ELR (cell line): ENCODE measurements around the gene CDC42EP4.

Experiments used
- DNase-seq: peaks from one replicate; pipeline ENCODE4 v3.0.0-alpha.2; 2015; ENCODE audit warnings: low read depth

CDC42EP4 gene

DNA sequence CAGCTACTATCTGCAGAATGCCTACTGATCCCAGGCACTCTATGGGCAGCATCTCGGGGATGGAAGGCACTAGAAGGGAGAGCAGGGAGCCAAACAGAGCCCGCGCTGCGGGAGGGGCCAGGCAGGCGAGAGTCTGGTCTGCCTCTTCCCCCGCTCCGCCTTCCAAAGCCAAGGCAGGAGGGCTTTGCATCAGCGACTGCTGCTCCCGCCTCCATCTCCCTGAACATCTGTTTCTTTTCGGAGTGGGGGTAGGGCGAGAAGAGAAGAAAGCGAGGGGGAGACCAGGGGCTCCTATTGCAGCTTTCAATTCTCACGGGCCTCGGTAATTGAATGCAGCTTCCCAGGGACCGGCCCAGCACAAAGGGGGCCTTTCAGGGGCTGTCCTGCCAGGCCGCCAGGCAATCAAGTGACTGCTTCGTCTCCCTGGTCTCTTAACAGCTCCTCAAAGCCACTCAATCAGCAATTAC, 31.4 kb upstream of the CDC42EP4 start:
- DNase-seq: peak; percentile 82

- DNase-seq: peak; percentile 79
Observed at GRCh38 chr17:73342541-73343167, 30.9 kb upstream of the CDC42EP4 start.

GRCh38 chr17:73342050-73342522, 30.3 kb upstream of the CDC42EP4 start:
- DNase-seq: peak; percentile 62

DNA sequence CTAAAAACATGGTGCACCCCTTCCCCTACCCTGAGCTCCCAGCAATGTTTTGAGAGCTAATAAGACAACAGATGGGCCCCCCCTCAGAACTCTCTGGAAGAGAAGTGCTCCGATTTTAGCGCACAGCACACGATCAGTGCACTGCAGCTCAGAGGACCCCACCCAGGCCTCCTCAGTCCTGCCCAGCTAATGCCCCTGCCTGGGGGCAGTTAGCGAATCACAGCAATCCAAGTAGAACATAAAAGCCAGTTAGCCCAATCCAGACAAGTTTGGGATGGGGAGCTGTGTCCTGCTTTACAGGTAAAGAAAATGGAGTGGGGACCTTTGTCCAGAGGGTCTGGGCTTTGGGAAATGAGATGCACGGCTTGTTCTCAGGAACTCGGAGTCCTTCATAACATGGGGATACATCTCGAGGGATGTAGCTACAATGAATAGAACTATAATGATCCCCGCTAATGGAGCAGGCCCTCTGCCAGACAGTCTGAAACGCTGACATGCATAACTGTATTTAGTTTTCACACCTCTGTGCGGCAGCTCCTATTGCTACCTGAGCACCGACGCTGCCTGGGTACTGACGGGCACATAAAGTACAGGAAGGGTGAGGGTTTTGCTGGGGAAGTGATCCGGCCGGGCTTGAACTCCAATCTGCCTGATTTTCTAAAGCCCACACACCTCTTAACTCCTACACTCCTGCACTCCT, 29.7 kb upstream of the CDC42EP4 start:
- DNase-seq: no peak

GRCh38 chr17:73340093-73340596, 28.3 kb upstream of the CDC42EP4 start:
- DNase-seq: peak; percentile 98

DNA sequence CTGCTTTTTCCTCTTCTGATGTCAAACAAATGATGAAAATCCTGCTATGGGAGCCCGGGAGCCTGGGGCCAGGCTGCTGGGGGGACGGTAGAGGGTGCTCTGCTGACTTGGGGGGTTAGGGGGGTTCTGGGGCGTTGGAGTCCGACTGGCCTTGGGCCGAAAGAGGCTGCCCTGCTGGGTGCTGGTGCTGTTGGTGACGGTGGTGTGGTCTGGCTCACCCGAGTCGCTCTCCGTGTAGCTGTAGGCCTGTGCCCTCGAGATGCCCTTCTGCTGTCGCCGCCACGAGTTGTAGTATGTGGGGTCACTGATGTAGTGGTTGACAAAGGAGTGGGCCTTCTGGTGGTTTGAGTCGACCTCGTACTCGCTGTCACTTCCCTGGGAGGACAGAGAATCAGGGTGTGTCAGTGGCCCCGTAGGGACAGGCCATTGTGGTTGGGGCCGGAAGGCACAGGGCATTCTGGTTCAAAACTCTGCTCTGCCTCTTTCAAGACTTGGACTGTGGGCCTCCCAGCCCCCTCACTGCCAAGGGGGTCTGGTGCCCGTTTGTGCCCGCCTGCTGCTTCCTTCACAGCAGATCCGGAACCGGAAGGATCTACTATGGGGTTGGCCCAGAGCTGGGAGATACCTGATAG, 26.9 kb upstream of the CDC42EP4 start:
- no peak for DNase-seq

DNA sequence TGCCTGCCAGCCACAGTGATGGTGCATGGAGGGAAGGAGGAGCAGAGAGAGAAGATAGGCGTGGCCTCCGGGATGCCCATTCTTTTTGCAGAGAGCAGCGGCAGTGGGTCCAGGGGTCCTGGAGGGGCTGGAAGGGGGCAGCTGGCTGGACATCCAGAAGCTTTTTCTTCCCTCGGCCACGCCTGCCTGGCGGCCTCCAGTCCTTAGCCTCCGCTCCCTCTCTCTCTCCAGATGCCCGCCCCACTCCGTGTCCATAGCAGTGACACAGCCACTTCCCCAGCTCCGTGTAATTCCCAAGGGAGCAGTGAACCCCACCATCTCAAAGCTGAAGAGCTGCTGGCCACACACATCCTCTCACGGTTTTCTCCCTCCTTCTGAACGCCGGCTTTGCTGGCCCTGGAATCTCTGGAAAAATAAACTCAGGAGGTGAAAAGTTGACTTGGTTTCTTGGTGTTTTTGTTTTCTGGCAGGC, 26.3 kb upstream of the CDC42EP4 start:
- no peak for DNase-seq

DNA sequence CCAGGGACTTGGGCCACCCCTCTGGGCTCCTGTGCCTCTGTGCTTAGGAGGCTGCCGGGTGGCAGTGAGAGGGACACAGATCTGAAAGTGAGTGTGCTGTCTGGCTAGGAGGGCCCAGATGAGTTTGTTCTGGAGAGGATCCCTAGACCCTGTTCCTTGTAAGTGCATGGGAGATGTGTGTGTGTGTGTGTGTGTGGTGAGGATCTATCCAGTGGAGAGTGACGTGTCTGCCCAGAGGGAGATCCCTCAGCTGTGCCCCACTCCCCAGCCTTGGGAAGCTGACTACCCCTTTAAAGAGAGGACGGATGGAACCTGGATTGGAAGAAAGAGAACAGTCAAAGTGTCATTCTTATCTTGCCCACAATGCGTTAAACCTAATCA, 25.5 kb upstream of the CDC42EP4 start:
- no peak for DNase-seq

GRCh38 chr17:73336408-73337329, 24.9 kb upstream of the CDC42EP4 start:
- no peak for DNase-seq

GRCh38 chr17:73335591-73336407, 24.0 kb upstream of the CDC42EP4 start:
- DNase-seq: no peak

GRCh38 chr17:73334771-73335513, 23.1 kb upstream of the CDC42EP4 start:
- DNase-seq: no peak

- peak; percentile 31 for DNase-seq
Observed at GRCh38 chr17:73333445-73333844, 21.6 kb upstream of the CDC42EP4 start.

DNA sequence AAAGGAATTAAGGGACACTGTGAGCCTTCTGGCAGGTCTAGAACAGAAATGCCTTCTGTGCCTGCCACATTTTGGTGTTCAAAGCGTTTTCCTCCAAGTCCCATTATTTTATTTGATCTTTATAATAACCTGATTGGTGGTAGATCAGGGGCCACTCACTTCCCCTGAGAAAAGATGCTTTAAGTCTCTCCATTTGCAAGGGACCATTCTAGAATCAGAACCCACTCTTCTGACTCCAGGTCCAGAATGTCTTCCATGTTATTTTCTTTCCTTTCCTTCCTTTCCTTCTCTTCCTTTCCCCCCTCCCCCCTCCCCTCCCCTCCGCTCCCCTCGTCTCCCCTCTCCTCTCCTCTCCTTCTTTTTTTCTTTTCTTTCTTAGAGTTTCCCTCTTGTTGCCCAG, 19.3 kb upstream of the CDC42EP4 start:
- DNase-seq: no peak

- DNase-seq: no peak
Observed at GRCh38 chr17:73327676-73328075, 15.9 kb upstream of the CDC42EP4 start.

DNA sequence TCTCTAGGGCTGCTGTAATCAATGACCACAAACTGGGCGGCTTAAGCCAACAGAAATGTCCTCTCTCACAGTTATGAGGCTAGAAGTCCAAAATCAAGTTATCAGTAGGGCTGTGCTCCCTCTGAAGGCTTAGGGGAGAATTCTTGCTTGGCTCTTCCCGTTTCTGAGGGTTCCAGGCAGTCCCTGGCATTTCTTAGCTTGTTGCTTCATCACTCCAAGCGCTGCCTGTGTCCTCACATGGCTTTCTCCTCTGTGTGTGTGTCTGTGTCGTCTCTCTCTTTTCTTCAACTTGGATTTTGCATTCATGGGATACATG, 13.7 kb upstream of the CDC42EP4 start:
- peak; percentile 42 for DNase-seq

GRCh38 chr17:73324711-73325526, 13.1 kb upstream of the CDC42EP4 start:
- DNase-seq: no peak

DNA sequence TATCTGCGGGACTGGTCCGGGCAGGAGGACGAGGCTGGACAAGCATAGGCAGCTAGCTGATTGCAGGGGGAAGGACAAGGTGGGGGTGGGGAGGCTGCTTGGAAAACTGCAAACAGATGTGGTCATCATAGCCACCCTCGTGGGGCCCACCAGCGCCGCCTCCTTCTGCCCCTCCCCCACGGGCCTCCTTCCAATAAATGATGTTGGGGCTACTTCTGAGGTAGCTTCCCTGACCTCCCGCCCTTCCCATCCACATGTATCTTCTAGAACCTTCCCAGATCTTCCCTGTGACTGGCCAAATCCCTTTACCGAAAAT, 12.3 kb upstream of the CDC42EP4 start:
- DNase-seq: no peak

- DNase-seq: peak; percentile 62
Observed at GRCh38 chr17:73323409-73324159, 11.8 kb upstream of the CDC42EP4 start.
